Measurements from ENCODE around the gene ZEB2. TPM values are rescaled to one million over a fixed set of nuclear protein-coding genes. Genes with fewer than 3 reads are reported as not detected.

Gene ZEB2
- total and polyA plus RNA-seq, 10 of the 15 experiments (the other 5 are each of a cell fraction or from before 2014, with no cell fraction given), result 0.14 to 3.2 (median 0.84) TPM

DNA sequence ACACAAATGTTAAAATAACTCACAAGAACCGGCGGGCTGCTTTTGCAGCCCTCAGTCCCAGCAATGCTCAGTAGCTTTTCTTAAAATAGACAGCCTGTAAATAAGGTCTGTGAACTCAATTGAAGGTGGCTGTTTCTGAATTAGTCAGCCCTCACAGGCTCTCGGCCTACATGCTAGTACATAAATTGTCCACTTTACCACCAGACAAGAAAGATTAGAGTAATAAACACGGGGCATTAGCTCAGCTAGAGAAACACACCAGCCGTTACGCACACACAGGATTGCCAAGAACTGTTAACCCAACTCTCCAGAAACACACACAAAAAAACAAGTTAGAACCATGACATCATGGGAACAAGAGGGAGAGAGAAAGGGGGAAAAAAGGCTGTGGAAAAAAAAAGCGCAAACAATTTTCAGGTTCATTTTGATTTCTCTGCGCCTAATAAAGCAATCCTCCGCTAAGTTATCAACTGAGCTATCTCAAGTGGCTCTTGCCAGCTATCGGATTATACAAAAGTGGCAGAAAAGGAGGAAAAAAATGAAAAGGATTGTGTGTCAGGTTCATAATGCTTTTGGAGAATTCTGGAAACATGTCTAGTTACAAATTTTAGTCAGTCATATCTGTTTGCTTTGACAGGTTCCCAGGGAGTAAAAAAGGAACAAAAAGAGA is 89.1 kb downstream of the ZEB2 start (continued):
- TF ChIP-seq, protein P1, sequence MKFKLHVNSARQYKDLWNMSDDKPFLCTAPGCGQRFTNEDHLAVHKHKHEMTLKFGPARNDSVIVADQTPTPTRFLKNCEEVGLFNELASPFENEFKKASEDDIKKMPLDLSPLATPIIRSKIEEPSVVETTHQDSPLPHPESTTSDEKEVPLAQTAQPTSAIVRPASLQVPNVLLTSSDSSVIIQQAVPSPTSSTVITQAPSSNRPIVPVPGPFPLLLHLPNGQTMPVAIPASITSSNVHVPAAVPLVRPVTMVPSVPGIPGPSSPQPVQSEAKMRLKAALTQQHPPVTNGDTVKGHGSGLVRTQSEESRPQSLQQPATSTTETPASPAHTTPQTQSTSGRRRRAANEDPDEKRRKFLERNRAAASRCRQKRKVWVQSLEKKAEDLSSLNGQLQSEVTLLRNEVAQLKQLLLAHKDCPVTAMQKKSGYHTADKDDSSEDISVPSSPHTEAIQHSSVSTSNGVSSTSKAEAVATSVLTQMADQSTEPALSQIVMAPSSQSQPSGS (IDR thresholded peaks at IDR 0.05; ENCODE audit: low read length), result peak; percentile 56
- TF ChIP-seq TCF12 (IDR thresholded peaks at IDR 0.05; ENCODE audit: low read depth, low read length), result no peak
- peak; percentile 61 for TF ChIP-seq RUNX3 (IDR thresholded peaks at IDR 0.05; ENCODE audit: low read length)
- TF ChIP-seq NBN (IDR thresholded peaks at IDR 0.05), result no peak
- TF ChIP-seq, protein P2, sequence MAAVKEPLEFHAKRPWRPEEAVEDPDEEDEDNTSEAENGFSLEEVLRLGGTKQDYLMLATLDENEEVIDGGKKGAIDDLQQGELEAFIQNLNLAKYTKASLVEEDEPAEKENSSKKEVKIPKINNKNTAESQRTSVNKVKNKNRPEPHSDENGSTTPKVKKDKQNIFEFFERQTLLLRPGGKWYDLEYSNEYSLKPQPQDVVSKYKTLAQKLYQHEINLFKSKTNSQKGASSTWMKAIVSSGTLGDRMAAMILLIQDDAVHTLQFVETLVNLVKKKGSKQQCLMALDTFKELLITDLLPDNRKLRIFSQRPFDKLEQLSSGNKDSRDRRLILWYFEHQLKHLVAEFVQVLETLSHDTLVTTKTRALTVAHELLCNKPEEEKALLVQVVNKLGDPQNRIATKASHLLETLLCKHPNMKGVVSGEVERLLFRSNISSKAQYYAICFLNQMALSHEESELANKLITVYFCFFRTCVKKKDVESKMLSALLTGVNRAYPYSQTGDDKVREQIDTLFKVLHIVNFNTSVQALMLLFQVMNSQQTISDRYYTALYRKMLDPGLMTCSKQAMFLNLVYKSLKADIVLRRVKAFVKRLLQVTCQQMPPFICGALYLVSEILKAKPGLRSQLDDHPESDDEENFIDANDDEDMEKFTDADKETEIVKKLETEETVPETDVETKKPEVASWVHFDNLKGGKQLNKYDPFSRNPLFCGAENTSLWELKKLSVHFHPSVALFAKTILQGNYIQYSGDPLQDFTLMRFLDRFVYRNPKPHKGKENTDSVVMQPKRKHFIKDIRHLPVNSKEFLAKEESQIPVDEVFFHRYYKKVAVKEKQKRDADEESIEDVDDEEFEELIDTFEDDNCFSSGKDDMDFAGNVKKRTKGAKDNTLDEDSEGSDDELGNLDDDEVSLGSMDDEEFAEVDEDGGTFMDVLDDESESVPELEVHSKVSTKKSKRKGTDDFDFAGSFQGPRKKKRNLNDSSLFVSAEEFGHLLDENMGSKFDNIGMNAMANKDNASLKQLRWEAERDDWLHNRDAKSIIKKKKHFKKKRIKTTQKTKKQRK (IDR thresholded peaks at IDR 0.05; ENCODE audit: low read depth, low read length), result no peak
- TF ChIP-seq RB1 (IDR thresholded peaks at IDR 0.05; ENCODE audit: borderline replicate concordance), result no peak
- TF ChIP-seq, protein P3, sequence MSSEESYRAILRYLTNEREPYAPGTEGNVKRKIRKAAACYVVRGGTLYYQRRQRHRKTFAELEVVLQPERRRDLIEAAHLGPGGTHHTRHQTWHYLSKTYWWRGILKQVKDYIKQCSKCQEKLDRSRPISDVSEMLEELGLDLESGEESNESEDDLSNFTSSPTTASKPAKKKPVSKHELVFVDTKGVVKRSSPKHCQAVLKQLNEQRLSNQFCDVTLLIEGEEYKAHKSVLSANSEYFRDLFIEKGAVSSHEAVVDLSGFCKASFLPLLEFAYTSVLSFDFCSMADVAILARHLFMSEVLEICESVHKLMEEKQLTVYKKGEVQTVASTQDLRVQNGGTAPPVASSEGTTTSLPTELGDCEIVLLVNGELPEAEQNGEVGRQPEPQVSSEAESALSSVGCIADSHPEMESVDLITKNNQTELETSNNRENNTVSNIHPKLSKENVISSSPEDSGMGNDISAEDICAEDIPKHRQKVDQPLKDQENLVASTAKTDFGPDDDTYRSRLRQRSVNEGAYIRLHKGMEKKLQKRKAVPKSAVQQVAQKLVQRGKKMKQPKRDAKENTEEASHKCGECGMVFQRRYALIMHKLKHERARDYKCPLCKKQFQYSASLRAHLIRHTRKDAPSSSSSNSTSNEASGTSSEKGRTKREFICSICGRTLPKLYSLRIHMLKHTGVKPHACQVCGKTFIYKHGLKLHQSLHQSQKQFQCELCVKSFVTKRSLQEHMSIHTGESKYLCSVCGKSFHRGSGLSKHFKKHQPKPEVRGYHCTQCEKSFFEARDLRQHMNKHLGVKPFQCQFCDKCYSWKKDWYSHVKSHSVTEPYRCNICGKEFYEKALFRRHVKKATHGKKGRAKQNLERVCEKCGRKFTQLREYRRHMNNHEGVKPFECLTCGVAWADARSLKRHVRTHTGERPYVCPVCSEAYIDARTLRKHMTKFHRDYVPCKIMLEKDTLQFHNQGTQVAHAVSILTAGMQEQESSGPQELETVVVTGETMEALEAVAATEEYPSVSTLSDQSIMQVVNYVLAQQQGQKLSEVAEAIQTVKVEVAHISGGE (CRISPR knock-in tag; IDR thresholded peaks at IDR 0.05), result no peak
- TF ChIP-seq CREM (IDR thresholded peaks at IDR 0.05; ENCODE audit: low read depth), result no peak
- TF ChIP-seq ZNF274 (IDR thresholded peaks at IDR 0.05; ENCODE audit: insufficient read depth, insufficient read length), result no peak
- no peak for TF ChIP-seq BMI1 (IDR thresholded peaks at IDR 0.05; ENCODE audit: borderline replicate concordance)
- 0 out of 2 replicates have a peak, but pooled peaks have one; percentile 2 for TF ChIP-seq CREB1 (IDR thresholded peaks at IDR 0.05; ENCODE audit: low read depth)
- 0 out of 2 replicates have a peak, but pooled peaks have one; percentile 49 for TF ChIP-seq BCL11A (IDR thresholded peaks at IDR 0.05; ENCODE audit: low read depth, low read length)
- TF ChIP-seq MTA3 (IDR thresholded peaks at IDR 0.05; ENCODE audit: borderline replicate concordance, low read length), result peak; percentile 32; the same call in 1 of the 2 replicates
- peak; percentile 71 for TF ChIP-seq SREBF1 (IDR thresholded peaks at IDR 0.05; ENCODE audit: low read length)
- peak; percentile 67 for TF ChIP-seq ATF7 (IDR thresholded peaks at IDR 0.05; ENCODE audit: low read depth)
- peak; percentile 66 for TF ChIP-seq IRF4 (IDR thresholded peaks at IDR 0.05; ENCODE audit: low read depth, low read length)
- TF ChIP-seq TCF3 (IDR thresholded peaks at IDR 0.05; ENCODE audit: borderline replicate concordance, insufficient read depth, low read depth, low read length), result no peak
- peak in 1 of 2 experiments; percentile 28; a peak in 1 of 4 replicates for TF ChIP-seq EP300 (IDR thresholded peaks at IDR 0.05; ENCODE audit: borderline replicate concordance in 1 of 2, control insufficient read depth in 1 of 2, low read depth in 2 of 2, low read length in 2 of 2)
- 0 out of 4 replicates have a peak, but pooled peaks of 1 of the 2 experiments have one; percentile 6 for TF ChIP-seq BHLHE40 (IDR thresholded peaks at IDR 0.05; ENCODE audit: borderline replicate concordance in 1 of 2, low read depth in 2 of 2, low read length in 1 of 2)

Measured in GM12878 (cell line).